GM12865 (cell line): ENCODE measurements around the gene PHAF1.
A peak's percentile ranks its signal among the peaks of the same experiment; 100 is the strongest.

ENCODE experiments used
- DNase-seq: peaks from one replicate; pipeline ENCODE4 v3.0.0; 2010; ENCODE audit warnings: low read depth
- H3K4me3 ChIP-seq: 2 replicates; pipeline ENCODE4 v1.5.1; 2011; ENCODE audit warnings: mild to moderate bottlenecking, low read depth, low read length, control low read depth
- CTCF ChIP-seq: IDR thresholded peaks from 2 replicates; pipeline ENCODE4 v1.5.1; 2011; ENCODE audit warnings: low read length, control low read depth, low read depth, inconsistent platforms; ENCODE audit not compliant: insufficient read depth; ENCODE audit errors: missing control alignments

The PHAF1 gene

GRCh38 chr16:67170949-67171649, 61.4 kb downstream of the PHAF1 start:
- TF ChIP-seq CTCF, result no peak
- DNase-seq, result no peak
- H3K4me3 ChIP-seq, result peak overlapping the region; percentile 67

GRCh38 chr16:67173323-67173722, 63.6 kb downstream of the PHAF1 start:
- H3K4me3 ChIP-seq, result peak overlapping the region; percentile 53
- no peak for TF ChIP-seq CTCF
- no peak for DNase-seq

- peak; percentile 18 for TF ChIP-seq CTCF
- peak overlapping the region; percentile 53 for H3K4me3 ChIP-seq
- peak; percentile 73 for DNase-seq
These were observed 64.3 kb downstream of the PHAF1 start for GRCh38 chr16:67173808-67174705.

- 0 out of 2 replicates have a peak overlapping the region, but pooled peaks have one; percentile 53 for H3K4me3 ChIP-seq
- DNase-seq, result no peak
- no peak for TF ChIP-seq CTCF
These were observed 65.0 kb downstream of the PHAF1 start for GRCh38 chr16:67174706-67175231.

- no peak for TF ChIP-seq CTCF
- no peak overlapping the region for H3K4me3 ChIP-seq
- no peak for DNase-seq
These were observed 66.9 kb downstream of the PHAF1 start for GRCh38 chr16:67176662-67177061.

GRCh38 chr16:67177743-67178699, 68.3 kb downstream of the PHAF1 start:
- peak; percentile 55 for DNase-seq
- no peak overlapping the region for H3K4me3 ChIP-seq
- TF ChIP-seq CTCF, result no peak
